OCI-LY3 (cell line): Measurements from ENCODE around the gene LPP.

Experiments used
- H2AFZ ChIP-seq: fragments of 200-600, 300-600 bp; shearing (Covaris generic); 2 replicates; pipeline ENCODE4 v1.6.0; 2014; ENCODE audit warnings: antibody characterized with exemption, low read depth, low read length
- H3K27ac ChIP-seq: fragments of 200-600, 300-600 bp; sonication (generic); 2 replicates; pipeline ENCODE4 v1.5.1; 2014; ENCODE audit warnings: mild to moderate bottlenecking, low read length, moderate library complexity, mixed read lengths
- H3K27me3 ChIP-seq: fragments of 200-600, 300-600 bp; sonication (generic); 2 replicates; pipeline ENCODE4 v1.6.1; 2014; ENCODE audit warnings: low read depth, low read length, mixed read lengths
- H3K36me3 ChIP-seq: fragments of 200-600, 300-600 bp; sonication (generic); replicated peaks from 2 replicates; pipeline ENCODE3; 2014; ENCODE audit warnings: low read depth, low read length, mixed read lengths
- H3K4me1 ChIP-seq: fragments of 300-600, 200-600 bp; sonication (generic); 2 replicates; pipeline ENCODE4 v1.6.1; 2014; ENCODE audit warnings: low read length, mixed read lengths
- H3K4me2 ChIP-seq: fragments of 200-600, 300-600 bp; sonication (generic); 2 replicates; pipeline ENCODE4 v1.6.1; 2014; ENCODE audit warnings: low read length, mixed read lengths
- H3K4me3 ChIP-seq: fragments of 300-600, 200-600 bp; sonication (generic); 2 replicates; pipeline ENCODE4 v1.5.1; 2014; ENCODE audit warnings: antibody characterized with exemption, mild to moderate bottlenecking, low read length, moderate library complexity
- H3K79me2 ChIP-seq: fragments of 300-600, 200-600 bp; shearing (Covaris generic); 2 replicates; pipeline ENCODE4 v1.6.1; 2014; ENCODE audit warnings: mild to moderate bottlenecking, low read length, mixed read lengths
- H3K9ac ChIP-seq: fragments of 300-600, 200-600 bp; shearing (Covaris generic); 2 replicates; pipeline ENCODE4 v1.6.0; 2014; ENCODE audit warnings: mild to moderate bottlenecking, low read length, moderate library complexity
- H3K9me3 ChIP-seq: fragments of 200-600, 300-600 bp; shearing (Covaris generic); 2 replicates; pipeline ENCODE4 v1.6.1; 2014; ENCODE audit warnings: low read length, mixed read lengths; ENCODE audit not compliant: insufficient read depth
- H4K20me1 ChIP-seq: fragments of 200-600, 300-600 bp; sonication (generic); 2 replicates; pipeline ENCODE4 v1.6.1; 2016; ENCODE audit warnings: low read length, mixed read lengths; ENCODE audit not compliant: insufficient read depth
- CTCF ChIP-seq: fragments of 200-600, 300-600 bp; sonication (generic); IDR thresholded peaks from 2 replicates; pipeline ENCODE4 v1.5.1; 2014; ENCODE audit warnings: antibody characterized with exemption, low read length, low read depth
- EZH2phosphoT487 ChIP-seq: fragments of 200-600 bp; shearing (Covaris generic); IDR thresholded peaks from 2 replicates; pipeline ENCODE4 v1.6.1; 2018; ENCODE audit warnings: antibody characterized with exemption, mixed run types, low read depth

The LPP gene

GRCh38 chr3:188177721-188178120 is 23.8 kb downstream of the LPP start:
- no peak overlapping the region for H3K4me2 ChIP-seq
- no peaks in the 10 kb centered on the region for H4K20me1 ChIP-seq
- H3K27me3 ChIP-seq, result no peaks in the 10 kb centered on the region
- no peak overlapping the region for H2AFZ ChIP-seq
- peaks cover 8% of the 10 kb centered on the region for H3K4me1 ChIP-seq
- H3K4me3 ChIP-seq, result no peak overlapping the region
- H3K79me2 ChIP-seq, result no peaks in the 10 kb centered on the region
- H3K36me3 ChIP-seq, result no peaks in the 10 kb centered on the region
- no peak overlapping the region for H3K27ac ChIP-seq
- TF ChIP-seq EZH2phosphoT487 (no peak), CTCF (no peak)
- H3K9me3 ChIP-seq, result no peaks in the 10 kb centered on the region
- H3K9ac ChIP-seq, result no peak overlapping the region

- no peak overlapping the region for H3K4me2 ChIP-seq
- H3K4me3 ChIP-seq, result no peak overlapping the region
- peaks cover 8% of the 10 kb centered on the region for H3K4me1 ChIP-seq
- no peaks in the 10 kb centered on the region for H4K20me1 ChIP-seq
- TF ChIP-seq CTCF (no peak), EZH2phosphoT487 (no peak)
- no peaks in the 10 kb centered on the region for H3K36me3 ChIP-seq
- H2AFZ ChIP-seq, result no peak overlapping the region
- H3K9ac ChIP-seq, result no peak overlapping the region
- H3K27ac ChIP-seq, result no peak overlapping the region
- no peaks in the 10 kb centered on the region for H3K9me3 ChIP-seq
- no peaks in the 10 kb centered on the region for H3K27me3 ChIP-seq
- H3K79me2 ChIP-seq, result no peaks in the 10 kb centered on the region
Observed at GRCh38 chr3:188178293-188178936, 24.5 kb downstream of the LPP start.

GRCh38 chr3:188179006-188179966 is 25.3 kb downstream of the LPP start:
- no peaks in the 10 kb centered on the region for H3K27me3 ChIP-seq
- H4K20me1 ChIP-seq, result no peaks in the 10 kb centered on the region
- H3K4me2 ChIP-seq, result no peak overlapping the region
- H3K27ac ChIP-seq, result no peak overlapping the region
- H3K36me3 ChIP-seq, result no peaks in the 10 kb centered on the region
- TF ChIP-seq CTCF (no peak), EZH2phosphoT487 (no peak)
- H3K4me1 ChIP-seq, result peaks cover 6% of the 10 kb centered on the region
- H3K79me2 ChIP-seq, result no peaks in the 10 kb centered on the region
- H3K9me3 ChIP-seq, result no peaks in the 10 kb centered on the region
- H3K9ac ChIP-seq, result no peak overlapping the region
- no peak overlapping the region for H3K4me3 ChIP-seq
- H2AFZ ChIP-seq, result no peak overlapping the region

- no peak for TF ChIP-seq CTCF
- TF ChIP-seq EZH2phosphoT487, result no peak
- Histone ChIP-seq H3K4me1 (no peaks in the 10 kb centered on the region), H3K79me2 (no peaks in the 10 kb centered on the region), H3K9me3 (no peaks in the 10 kb centered on the region), H3K4me3 (no peak overlapping the region), H4K20me1 (no peaks in the 10 kb centered on the region), H3K27ac (no peak overlapping the region), H3K36me3 (no peaks in the 10 kb centered on the region), H3K9ac (no peak overlapping the region), H3K4me2 (no peak overlapping the region), H3K27me3 (no peaks in the 10 kb centered on the region), H2AFZ (no peak overlapping the region)
Observed at GRCh38 chr3:188180114-188180513, 26.2 kb downstream of the LPP start.
